WTC11 (cell line): ENCODE data around the gene ADCY5. TPM values are rescaled to one million over a fixed set of nuclear protein-coding genes. Genes with fewer than 3 reads are reported as not detected.

Experiments used
- ATAC-seq: fragments of 200-7000 bp; cut with Tn5 transposase; 2 replicates; pipeline ENCODE4 v1.10.0; 2021; ENCODE audit warnings: mild to moderate bottlenecking, moderate library complexity
- CTCF ChIA-PET: fragments of 300-600 bp; sonication (Branson Sonifier 250); formaldehyde crosslinking; loops from one replicate; lab custom pipeline; 2021; ENCODE audit warnings: antibody characterized with exemption; lab: Charles Lee
- POLR2A ChIA-PET: fragments of 350-600 bp; sonication (Branson Sonifier 250); formaldehyde crosslinking; loops from one replicate; lab custom pipeline; 2021; ENCODE audit warnings: antibody characterized with exemption; lab: Charles Lee
- DNase-seq: peaks from one replicate; pipeline ENCODE4 v3.0.0; 2021; ENCODE audit warnings: low spot score
- H3K27ac Mint-ChIP-seq: 2 replicates; pipeline ENCODE4 v1.8.0; 2021; ENCODE audit warnings: mixed read lengths
- H3K27me3 Mint-ChIP-seq: 2 replicates; pipeline ENCODE4 v1.8.0; 2021; ENCODE audit warnings: low read depth, mild to moderate bottlenecking, moderate library complexity, mixed read lengths
- H3K36me3 Mint-ChIP-seq: 2 replicates; pipeline ENCODE4 v1.8.0; 2021; ENCODE audit warnings: mixed read lengths
- H3K4me1 Mint-ChIP-seq: 2 replicates; pipeline ENCODE4 v1.8.0; 2022; ENCODE audit warnings: mixed read lengths
- H3K4me3 Mint-ChIP-seq: 2 replicates; pipeline ENCODE4 v1.8.0; 2021; ENCODE audit warnings: mild to moderate bottlenecking, moderate library complexity, mixed read lengths
- H3K9me3 Mint-ChIP-seq: 2 replicates; pipeline ENCODE4 v1.8.0; 2021; ENCODE audit warnings: mixed read lengths
- ATF1 ChIP-seq: sonication (generic); formaldehyde crosslinking; IDR thresholded peaks from 2 replicates; pipeline ENCODE4 v1.8.1; 2023; ENCODE audit warnings: mild to moderate bottlenecking, moderate library complexity, missing genetic modification reagents
- CBFB ChIP-seq: sonication (generic); formaldehyde crosslinking; IDR thresholded peaks from 2 replicates; pipeline ENCODE4 v1.8.1; 2022; ENCODE audit warnings: mild to moderate bottlenecking, low read depth, missing genetic modification reagents
- FOXK1 ChIP-seq: sonication (generic); formaldehyde crosslinking; IDR thresholded peaks from 2 replicates; pipeline ENCODE4 v1.8.0; 2022; ENCODE audit warnings: mild to moderate bottlenecking, moderate library complexity, missing genetic modification reagents
- GABPB1 ChIP-seq: sonication (generic); formaldehyde crosslinking; IDR thresholded peaks from 2 replicates; pipeline ENCODE4 v1.8.1; 2023; ENCODE audit warnings: mild to moderate bottlenecking, missing genetic modification reagents
- GRHL2 ChIP-seq: fragments of 250-450 bp; sonication (Bioruptor Pico); IDR thresholded peaks from 2 replicates; pipeline ENCODE4 v1.8.0; 2022; ENCODE audit warnings: mild to moderate bottlenecking, moderate library complexity; ENCODE audit not compliant: insufficient replicate concordance, severe bottlenecking
- IRF2 ChIP-seq: sonication (generic); formaldehyde crosslinking; IDR thresholded peaks from 2 replicates; pipeline ENCODE4 v1.8.0; 2022; ENCODE audit warnings: low read depth, missing genetic modification reagents, borderline replicate concordance
- JAZF1 ChIP-seq: fragments of 250-450 bp; sonication (Bioruptor Pico); IDR thresholded peaks from 2 replicates; pipeline ENCODE4 v1.9.0; 2021; ENCODE audit warnings: moderate library complexity, mild to moderate bottlenecking, inconsistent platforms
- NFE2L1 ChIP-seq: sonication (generic); formaldehyde crosslinking; IDR thresholded peaks from 2 replicates; pipeline ENCODE4 v1.8.1; 2023; ENCODE audit warnings: missing genetic modification reagents
- NR1H2 ChIP-seq: sonication (generic); formaldehyde crosslinking; IDR thresholded peaks from 2 replicates; pipeline ENCODE4 v1.9.0; 2021; ENCODE audit warnings: mild to moderate bottlenecking, moderate library complexity, missing genetic modification reagents
- OVOL2 ChIP-seq: fragments of 250-450 bp; sonication (Bioruptor Pico); IDR thresholded peaks from 2 replicates; pipeline ENCODE4 v1.9.0; 2021; ENCODE audit warnings: mild to moderate bottlenecking, borderline replicate concordance
- SMAD3 ChIP-seq: sonication (generic); formaldehyde crosslinking; IDR thresholded peaks from 2 replicates; pipeline ENCODE4 v1.8.0; 2022; ENCODE audit warnings: missing genetic modification reagents, mild to moderate bottlenecking, borderline replicate concordance
- ZNF219 ChIP-seq: sonication (generic); formaldehyde crosslinking; IDR thresholded peaks from 2 replicates; pipeline ENCODE4 v1.8.0; 2023; ENCODE audit warnings: missing genetic modification reagents, mild to moderate bottlenecking, borderline replicate concordance
- ZNF263 ChIP-seq: sonication (generic); formaldehyde crosslinking; IDR thresholded peaks from 2 replicates; pipeline ENCODE4 v1.8.1; 2022; ENCODE audit warnings: low read depth, mild to moderate bottlenecking, moderate library complexity, missing genetic modification reagents
- ZNF317 ChIP-seq: sonication (generic); formaldehyde crosslinking; IDR thresholded peaks from 2 replicates; pipeline ENCODE4 v1.8.1; 2023; ENCODE audit warnings: low read depth, mild to moderate bottlenecking, moderate library complexity, missing genetic modification reagents, borderline replicate concordance
- total RNA-seq: library from RNA; stranded (reverse); gene quantifications from 3 replicates; pipeline ENCODE4 v1.2.3, GENCODE V29; 2021
- TF ChIP-seq, protein P1 (sequence below): fragments of 250-450 bp; sonication (Bioruptor Pico); conservative IDR thresholded peaks from 2 replicates; pipeline ENCODE4 v1.9.0; 2021; ENCODE audit warnings: mild to moderate bottlenecking
- TF ChIP-seq, protein P2 (sequence below): fragments of 250-450 bp; sonication (Bioruptor Pico); IDR thresholded peaks from 2 replicates; pipeline ENCODE4 v1.8.0; 2021; ENCODE audit warnings: mild to moderate bottlenecking
- TF ChIP-seq, protein P3 (sequence below): fragments of 250-450 bp; sonication (Bioruptor Pico); IDR thresholded peaks from 2 replicates; pipeline ENCODE4 v1.9.0; 2021; ENCODE audit warnings: mild to moderate bottlenecking
- TF ChIP-seq, protein P4 (sequence below): sonication (generic); formaldehyde crosslinking; IDR thresholded peaks from 2 replicates; pipeline ENCODE4 v1.8.0; 2023; ENCODE audit warnings: mild to moderate bottlenecking, missing genetic modification reagents
- TF ChIP-seq, protein P5 (sequence below): sonication (generic); formaldehyde crosslinking; IDR thresholded peaks from 2 replicates; pipeline ENCODE4 v1.8.0; 2022; ENCODE audit warnings: mild to moderate bottlenecking, missing genetic modification reagents
- TF ChIP-seq, protein P6 (sequence below): sonication (generic); formaldehyde crosslinking; IDR thresholded peaks from 2 replicates; pipeline ENCODE4 v1.8.1; 2023; ENCODE audit warnings: mild to moderate bottlenecking, missing genetic modification reagents

The ADCY5 gene
- total RNA-seq, 1 experiment from 2014 or later = 23.5 TPM

DNA sequence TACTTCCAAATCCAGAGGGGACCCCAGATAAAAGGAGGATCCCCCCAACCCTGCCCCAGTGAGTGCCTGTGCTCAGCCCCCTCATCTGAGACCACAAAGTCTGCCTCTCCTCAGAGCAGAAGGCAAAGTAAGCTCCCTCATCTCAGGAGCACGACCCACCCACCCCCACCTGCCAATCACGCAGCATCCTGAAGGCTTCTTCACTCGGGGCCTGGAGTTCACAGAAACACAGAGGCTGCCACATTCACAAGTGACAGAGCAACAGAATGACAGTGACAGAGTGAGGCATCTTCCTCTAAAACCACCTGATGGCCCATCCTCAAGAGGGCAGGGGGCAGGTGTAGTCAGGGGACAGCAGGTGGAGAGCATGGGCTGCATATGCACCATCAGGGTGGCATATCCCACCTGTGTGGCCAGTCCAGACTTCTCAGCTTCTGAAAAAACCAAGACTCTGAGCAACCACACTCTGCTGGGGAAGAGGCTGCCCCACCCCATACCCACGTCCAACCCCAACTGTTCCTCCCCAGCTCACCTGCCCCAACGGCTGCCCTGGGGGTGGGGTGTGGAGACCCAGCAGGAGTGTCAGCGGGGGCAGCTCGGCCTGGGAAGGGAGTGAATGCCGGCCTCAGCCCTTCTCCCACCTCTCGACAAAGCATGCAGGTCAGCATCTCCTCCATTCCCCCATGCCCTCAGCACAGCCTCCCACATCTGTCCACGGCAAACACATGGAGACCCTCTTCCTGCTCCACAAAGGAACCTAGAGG is 19.3 kb downstream of the ADCY5 start (continued):
- TF ChIP-seq, protein P1, sequence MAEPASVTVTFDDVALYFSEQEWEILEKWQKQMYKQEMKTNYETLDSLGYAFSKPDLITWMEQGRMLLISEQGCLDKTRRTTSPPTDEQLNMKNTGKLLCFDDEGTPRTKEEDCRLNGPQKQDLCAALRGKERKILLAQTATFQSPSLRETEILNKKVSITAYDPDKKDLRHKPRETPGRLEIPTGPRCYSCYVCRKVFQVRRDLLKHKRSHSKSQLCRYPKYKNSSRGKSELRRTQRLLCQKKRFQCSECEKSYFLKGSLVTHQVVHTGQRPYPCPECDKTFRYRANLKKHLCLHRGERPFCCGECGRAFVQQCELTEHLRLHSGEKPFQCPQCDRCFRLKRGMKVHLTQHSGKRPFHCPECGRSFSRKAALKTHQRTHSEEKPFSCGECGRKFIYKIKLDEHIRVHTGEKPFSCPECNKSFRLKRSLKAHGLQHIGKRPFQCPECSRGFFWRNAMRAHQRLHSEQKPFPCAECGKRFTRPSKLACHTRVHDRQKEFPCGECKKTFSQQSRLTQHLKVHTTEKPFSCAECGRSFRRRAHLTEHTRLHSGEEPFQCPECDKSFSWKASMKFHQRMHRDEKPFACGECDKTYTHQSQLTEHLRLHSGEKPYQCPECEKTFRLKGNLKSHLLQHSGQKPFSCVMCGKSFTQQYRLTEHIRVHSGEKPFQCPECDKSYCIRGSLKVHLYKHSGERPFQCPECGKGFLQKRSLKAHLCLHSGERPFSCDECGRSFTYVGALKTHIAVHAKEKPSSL = no peak
- TF ChIP-seq NFE2L1 (CRISPR knock-in tag) = no peak
- TF ChIP-seq JAZF1 = no peak

DNA sequence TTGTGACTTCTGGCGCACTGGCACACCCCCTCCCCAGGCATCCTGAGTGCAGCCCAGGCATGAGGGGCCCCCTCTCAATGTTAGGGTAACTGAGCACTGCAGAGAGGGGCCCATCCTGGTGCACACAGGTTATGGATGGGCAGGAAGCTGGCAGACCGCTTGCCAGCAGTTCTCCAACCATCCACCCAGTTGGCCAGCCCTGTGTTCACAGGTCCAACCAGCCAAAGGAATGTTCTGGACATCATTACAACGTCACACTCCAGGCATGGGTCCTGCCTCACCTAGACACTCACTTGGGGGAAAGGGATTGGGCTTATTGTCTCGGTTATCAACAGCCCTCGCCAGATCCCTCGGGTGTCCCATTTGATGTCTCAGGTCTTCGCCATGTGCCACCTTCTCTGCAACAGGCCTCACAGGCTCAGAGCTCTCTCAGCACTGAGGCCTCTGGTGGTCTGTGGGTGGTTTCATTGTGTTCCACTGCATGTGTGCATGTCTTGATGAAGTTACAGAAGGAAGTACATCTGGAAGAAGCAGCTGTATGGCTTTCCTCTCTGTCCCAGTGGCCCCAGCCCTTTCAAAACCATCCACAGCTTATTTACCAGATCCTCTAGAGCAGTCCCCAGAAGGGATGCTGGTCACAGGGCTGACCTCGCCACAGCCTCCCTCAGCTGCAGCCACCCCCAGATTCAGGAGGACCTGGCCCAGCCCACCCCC is 23.7 kb downstream of the ADCY5 start:
- H3K9me3 Mint-ChIP-seq = no peaks in the 10 kb centered on the region
- ATAC-seq (no peak), DNase-seq (no peak)
- H3K27me3 Mint-ChIP-seq = no peaks in the 10 kb centered on the region
- ChIA-PET POLR2A (no interaction called here), CTCF (interaction anchor here (1.3 to 1.6 kb wide), 2 partner anchors 23 to 139 kb away, joined by 3 to 5 read pairs; no protein-coding TSS in a partner anchor)
- H3K4me1 Mint-ChIP-seq = no peaks in the 10 kb centered on the region
- no peak overlapping the region for H3K4me3 Mint-ChIP-seq
- H3K36me3 Mint-ChIP-seq = no peaks in the 10 kb centered on the region
- no peak overlapping the region for H3K27ac Mint-ChIP-seq
- TF ChIP-seq, protein P2, sequence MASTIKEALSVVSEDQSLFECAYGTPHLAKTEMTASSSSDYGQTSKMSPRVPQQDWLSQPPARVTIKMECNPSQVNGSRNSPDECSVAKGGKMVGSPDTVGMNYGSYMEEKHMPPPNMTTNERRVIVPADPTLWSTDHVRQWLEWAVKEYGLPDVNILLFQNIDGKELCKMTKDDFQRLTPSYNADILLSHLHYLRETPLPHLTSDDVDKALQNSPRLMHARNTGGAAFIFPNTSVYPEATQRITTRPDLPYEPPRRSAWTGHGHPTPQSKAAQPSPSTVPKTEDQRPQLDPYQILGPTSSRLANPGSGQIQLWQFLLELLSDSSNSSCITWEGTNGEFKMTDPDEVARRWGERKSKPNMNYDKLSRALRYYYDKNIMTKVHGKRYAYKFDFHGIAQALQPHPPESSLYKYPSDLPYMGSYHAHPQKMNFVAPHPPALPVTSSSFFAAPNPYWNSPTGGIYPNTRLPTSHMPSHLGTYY (CRISPR knock-in tag) = no peak
- TF ChIP-seq OVOL2 (no peak), ATF1 (no peak), CBFB (CRISPR knock-in tag) (no peak), ZNF219 (CRISPR knock-in tag) (no peak), SMAD3 (CRISPR knock-in tag) (no peak), FOXK1 (CRISPR knock-in tag) (no peak), NR1H2 (CRISPR knock-in tag) (no peak), GABPB1 (no peak), IRF2 (no peak), GRHL2 (CRISPR knock-in tag) (no peak), ZNF263 (no peak), ZNF317 (CRISPR knock-in tag) (no peak), JAZF1 (no peak)
- TF ChIP-seq, protein P3, sequence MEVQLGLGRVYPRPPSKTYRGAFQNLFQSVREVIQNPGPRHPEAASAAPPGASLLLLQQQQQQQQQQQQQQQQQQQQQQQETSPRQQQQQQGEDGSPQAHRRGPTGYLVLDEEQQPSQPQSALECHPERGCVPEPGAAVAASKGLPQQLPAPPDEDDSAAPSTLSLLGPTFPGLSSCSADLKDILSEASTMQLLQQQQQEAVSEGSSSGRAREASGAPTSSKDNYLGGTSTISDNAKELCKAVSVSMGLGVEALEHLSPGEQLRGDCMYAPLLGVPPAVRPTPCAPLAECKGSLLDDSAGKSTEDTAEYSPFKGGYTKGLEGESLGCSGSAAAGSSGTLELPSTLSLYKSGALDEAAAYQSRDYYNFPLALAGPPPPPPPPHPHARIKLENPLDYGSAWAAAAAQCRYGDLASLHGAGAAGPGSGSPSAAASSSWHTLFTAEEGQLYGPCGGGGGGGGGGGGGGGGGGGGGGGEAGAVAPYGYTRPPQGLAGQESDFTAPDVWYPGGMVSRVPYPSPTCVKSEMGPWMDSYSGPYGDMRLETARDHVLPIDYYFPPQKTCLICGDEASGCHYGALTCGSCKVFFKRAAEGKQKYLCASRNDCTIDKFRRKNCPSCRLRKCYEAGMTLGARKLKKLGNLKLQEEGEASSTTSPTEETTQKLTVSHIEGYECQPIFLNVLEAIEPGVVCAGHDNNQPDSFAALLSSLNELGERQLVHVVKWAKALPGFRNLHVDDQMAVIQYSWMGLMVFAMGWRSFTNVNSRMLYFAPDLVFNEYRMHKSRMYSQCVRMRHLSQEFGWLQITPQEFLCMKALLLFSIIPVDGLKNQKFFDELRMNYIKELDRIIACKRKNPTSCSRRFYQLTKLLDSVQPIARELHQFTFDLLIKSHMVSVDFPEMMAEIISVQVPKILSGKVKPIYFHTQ (CRISPR knock-in tag) = no peak
- TF ChIP-seq, protein P4, sequence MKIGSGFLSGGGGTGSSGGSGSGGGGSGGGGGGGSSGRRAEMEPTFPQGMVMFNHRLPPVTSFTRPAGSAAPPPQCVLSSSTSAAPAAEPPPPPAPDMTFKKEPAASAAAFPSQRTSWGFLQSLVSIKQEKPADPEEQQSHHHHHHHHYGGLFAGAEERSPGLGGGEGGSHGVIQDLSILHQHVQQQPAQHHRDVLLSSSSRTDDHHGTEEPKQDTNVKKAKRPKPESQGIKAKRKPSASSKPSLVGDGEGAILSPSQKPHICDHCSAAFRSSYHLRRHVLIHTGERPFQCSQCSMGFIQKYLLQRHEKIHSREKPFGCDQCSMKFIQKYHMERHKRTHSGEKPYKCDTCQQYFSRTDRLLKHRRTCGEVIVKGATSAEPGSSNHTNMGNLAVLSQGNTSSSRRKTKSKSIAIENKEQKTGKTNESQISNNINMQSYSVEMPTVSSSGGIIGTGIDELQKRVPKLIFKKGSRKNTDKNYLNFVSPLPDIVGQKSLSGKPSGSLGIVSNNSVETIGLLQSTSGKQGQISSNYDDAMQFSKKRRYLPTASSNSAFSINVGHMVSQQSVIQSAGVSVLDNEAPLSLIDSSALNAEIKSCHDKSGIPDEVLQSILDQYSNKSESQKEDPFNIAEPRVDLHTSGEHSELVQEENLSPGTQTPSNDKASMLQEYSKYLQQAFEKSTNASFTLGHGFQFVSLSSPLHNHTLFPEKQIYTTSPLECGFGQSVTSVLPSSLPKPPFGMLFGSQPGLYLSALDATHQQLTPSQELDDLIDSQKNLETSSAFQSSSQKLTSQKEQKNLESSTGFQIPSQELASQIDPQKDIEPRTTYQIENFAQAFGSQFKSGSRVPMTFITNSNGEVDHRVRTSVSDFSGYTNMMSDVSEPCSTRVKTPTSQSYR (CRISPR knock-in tag) = no peak
- TF ChIP-seq, protein P5, sequence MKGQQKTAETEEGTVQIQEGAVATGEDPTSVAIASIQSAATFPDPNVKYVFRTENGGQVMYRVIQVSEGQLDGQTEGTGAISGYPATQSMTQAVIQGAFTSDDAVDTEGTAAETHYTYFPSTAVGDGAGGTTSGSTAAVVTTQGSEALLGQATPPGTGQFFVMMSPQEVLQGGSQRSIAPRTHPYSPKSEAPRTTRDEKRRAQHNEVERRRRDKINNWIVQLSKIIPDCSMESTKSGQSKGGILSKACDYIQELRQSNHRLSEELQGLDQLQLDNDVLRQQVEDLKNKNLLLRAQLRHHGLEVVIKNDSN (CRISPR knock-in tag) = no peak
- TF ChIP-seq, protein P6, sequence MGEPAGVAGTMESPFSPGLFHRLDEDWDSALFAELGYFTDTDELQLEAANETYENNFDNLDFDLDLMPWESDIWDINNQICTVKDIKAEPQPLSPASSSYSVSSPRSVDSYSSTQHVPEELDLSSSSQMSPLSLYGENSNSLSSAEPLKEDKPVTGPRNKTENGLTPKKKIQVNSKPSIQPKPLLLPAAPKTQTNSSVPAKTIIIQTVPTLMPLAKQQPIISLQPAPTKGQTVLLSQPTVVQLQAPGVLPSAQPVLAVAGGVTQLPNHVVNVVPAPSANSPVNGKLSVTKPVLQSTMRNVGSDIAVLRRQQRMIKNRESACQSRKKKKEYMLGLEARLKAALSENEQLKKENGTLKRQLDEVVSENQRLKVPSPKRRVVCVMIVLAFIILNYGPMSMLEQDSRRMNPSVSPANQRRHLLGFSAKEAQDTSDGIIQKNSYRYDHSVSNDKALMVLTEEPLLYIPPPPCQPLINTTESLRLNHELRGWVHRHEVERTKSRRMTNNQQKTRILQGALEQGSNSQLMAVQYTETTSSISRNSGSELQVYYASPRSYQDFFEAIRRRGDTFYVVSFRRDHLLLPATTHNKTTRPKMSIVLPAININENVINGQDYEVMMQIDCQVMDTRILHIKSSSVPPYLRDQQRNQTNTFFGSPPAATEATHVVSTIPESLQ (CRISPR knock-in tag) = no peak
